Cortex of kidney (tissue), 1 donor: ENCODE measurements around the gene ITGA5.

Experiments used
- DNase-seq: peaks from one replicate; lab custom pipeline; 2025; lab: John Stamatoyannopoulos, UW

ITGA5 gene

GRCh38 chr12:54389134-54389508 lies 29.9 kb downstream of the ITGA5 start:
- no peak for DNase-seq

- no peak for DNase-seq
Measured at GRCh38 chr12:54388237-54389133, 30.6 kb downstream of the ITGA5 start.

- DNase-seq, result no peak
Measured at GRCh38 chr12:54387114-54387467, 32.0 kb downstream of the ITGA5 start.

GRCh38 chr12:54386403-54387113 lies 32.5 kb downstream of the ITGA5 start:
- DNase-seq, result no peak

- no peak for DNase-seq
Measured at GRCh38 chr12:54385251-54385914, 33.7 kb downstream of the ITGA5 start.

GRCh38 chr12:54384591-54385041 lies 34.5 kb downstream of the ITGA5 start, which contains the start of gene ZNF385A:
ZNF385A (minus strand) TSS chr12:54384733; CDS start chr12:54384514, 219 bp downstream.
- DNase-seq, result no peak

GRCh38 chr12:54383041-54383609 lies 35.9 kb downstream of the ITGA5 start:
- no peak for DNase-seq

- no peak for DNase-seq
Measured at GRCh38 chr12:54381136-54381535, 37.9 kb downstream of the ITGA5 start.

- DNase-seq, result no peak
Measured at GRCh38 chr12:54379398-54380201, 39.5 kb downstream of the ITGA5 start.

GRCh38 chr12:54378796-54379397 lies 40.2 kb downstream of the ITGA5 start:
- DNase-seq, result no peak

GRCh38 chr12:54377797-54378515 lies 41.1 kb downstream of the ITGA5 start:
- DNase-seq, result no peak

- no peak for DNase-seq
Measured at GRCh38 chr12:54377007-54377406, 42.1 kb downstream of the ITGA5 start.

GRCh38 chr12:54376596-54376995 lies 42.5 kb downstream of the ITGA5 start:
- no peak for DNase-seq

- no peak for DNase-seq
Measured at GRCh38 chr12:54375259-54375579, 43.8 kb downstream of the ITGA5 start.

GRCh38 chr12:54374562-54375258 lies 44.4 kb downstream of the ITGA5 start:
- DNase-seq, result no peak

- no peak for DNase-seq
Measured at GRCh38 chr12:54373649-54374561, 45.2 kb downstream of the ITGA5 start.

GRCh38 chr12:54372113-54372806 lies 46.8 kb downstream of the ITGA5 start:
- DNase-seq, result no peak
